Right atrium auricular region (tissue), 2 donors: Measurements from ENCODE around the gene R3HDM2. TPM values are rescaled to one million over a fixed set of nuclear protein-coding genes. Genes with fewer than 3 reads are reported as not detected.
"Not testable (repeated sequence)": the region's sequence is repeated elsewhere in the genome, so short reads cannot be mapped to it uniquely, and the experiment has no call there.

Source experiments
- DNase-seq: peaks from one replicate; pipeline ENCODE4 v3.0.0-alpha.2; 2019; ENCODE audit warnings: low spot score
- H3K27ac ChIP-seq, 2 donors: fragments of 200-600 bp; sonication (generic); 1 replicate in 1 of 2; 2 replicates in 1 of 2; pipeline ENCODE4 v1.5.1; 2016 to 2019
- H3K27me3 ChIP-seq, 2 donors: fragments of 200-600 bp; sonication (generic); one replicate each; pipeline versions ENCODE4 v1.5.1 to v1.6.0; 2017 to 2019
- H3K36me3 ChIP-seq: fragments of 200-600 bp; sonication (generic); one replicate; pipeline ENCODE4 v1.5.1; 2016
- H3K4me1 ChIP-seq, 2 donors: fragments of 200-600 bp; sonication (generic); one replicate each; pipeline versions ENCODE4 v1.5.1 to v1.6.0; 2017 to 2019
- H3K4me3 ChIP-seq, 2 donors: fragments of 200-600 bp; sonication (generic); 1 replicate in 1 of 2; 2 replicates in 1 of 2; pipeline ENCODE4 v1.5.1; 2017 to 2019; ENCODE audit warnings: mild to moderate bottlenecking in 1 of 2, moderate library complexity in 1 of 2
- H3K9me3 ChIP-seq, 2 donors: fragments of 200-600 bp; sonication (generic); one replicate each; pipeline ENCODE4 v1.5.1; 2019
- total RNA-seq, 2 donors: library from RNA; depleted of rRNA; stranded (reverse); fragments of >200 nt; gene quantifications; one replicate each; pipeline ENCODE4 v1.1.0, GENCODE V29; 2016
- TF ChIP-seq, protein P1 (sequence below), 2 donors: fragments of 200-600 bp; sonication (generic); IDR thresholded peaks; one replicate each; pipeline ENCODE4 v1.5.1; 2019; ENCODE audit warnings: antibody characterized with exemption in 2 of 2

R3HDM2 gene
- total RNA-seq, 2 donors from 2014 or later: 31.7 to 47.8 TPM

DNA sequence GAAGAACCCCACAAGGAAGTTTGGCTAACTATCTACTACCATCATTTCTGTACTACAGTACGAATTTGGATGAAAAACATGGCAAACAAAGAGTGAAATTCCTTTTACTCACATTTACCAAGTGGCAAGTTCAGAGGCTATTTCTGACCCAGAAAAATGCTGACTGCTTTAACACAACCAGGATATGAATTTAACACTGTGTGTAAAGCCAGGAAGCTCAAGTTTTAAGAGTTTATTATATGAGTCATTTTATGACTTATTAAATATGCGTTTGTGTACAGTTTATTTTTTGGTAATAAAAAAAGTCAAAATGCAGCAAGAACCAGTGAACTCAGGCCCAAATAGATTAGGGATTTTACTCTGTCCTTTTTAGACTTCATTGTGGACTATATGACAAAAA is 121.4 kb downstream of the R3HDM2 start:
- DNase-seq: no peak
- peaks cover 8% of the 10 kb centered on the region for H3K36me3 ChIP-seq
- TF ChIP-seq, protein P1, sequence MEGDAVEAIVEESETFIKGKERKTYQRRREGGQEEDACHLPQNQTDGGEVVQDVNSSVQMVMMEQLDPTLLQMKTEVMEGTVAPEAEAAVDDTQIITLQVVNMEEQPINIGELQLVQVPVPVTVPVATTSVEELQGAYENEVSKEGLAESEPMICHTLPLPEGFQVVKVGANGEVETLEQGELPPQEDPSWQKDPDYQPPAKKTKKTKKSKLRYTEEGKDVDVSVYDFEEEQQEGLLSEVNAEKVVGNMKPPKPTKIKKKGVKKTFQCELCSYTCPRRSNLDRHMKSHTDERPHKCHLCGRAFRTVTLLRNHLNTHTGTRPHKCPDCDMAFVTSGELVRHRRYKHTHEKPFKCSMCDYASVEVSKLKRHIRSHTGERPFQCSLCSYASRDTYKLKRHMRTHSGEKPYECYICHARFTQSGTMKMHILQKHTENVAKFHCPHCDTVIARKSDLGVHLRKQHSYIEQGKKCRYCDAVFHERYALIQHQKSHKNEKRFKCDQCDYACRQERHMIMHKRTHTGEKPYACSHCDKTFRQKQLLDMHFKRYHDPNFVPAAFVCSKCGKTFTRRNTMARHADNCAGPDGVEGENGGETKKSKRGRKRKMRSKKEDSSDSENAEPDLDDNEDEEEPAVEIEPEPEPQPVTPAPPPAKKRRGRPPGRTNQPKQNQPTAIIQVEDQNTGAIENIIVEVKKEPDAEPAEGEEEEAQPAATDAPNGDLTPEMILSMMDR (IDR thresholded peaks at IDR 0.05): no peak
- no peaks in the 10 kb centered on the region for H3K27me3 ChIP-seq
- no peak overlapping the region for H3K27ac ChIP-seq
- H3K4me1 ChIP-seq: no peaks in the 10 kb centered on the region
- H3K9me3 ChIP-seq: no peaks in the 10 kb centered on the region
- H3K4me3 ChIP-seq: no peak overlapping the region

DNA sequence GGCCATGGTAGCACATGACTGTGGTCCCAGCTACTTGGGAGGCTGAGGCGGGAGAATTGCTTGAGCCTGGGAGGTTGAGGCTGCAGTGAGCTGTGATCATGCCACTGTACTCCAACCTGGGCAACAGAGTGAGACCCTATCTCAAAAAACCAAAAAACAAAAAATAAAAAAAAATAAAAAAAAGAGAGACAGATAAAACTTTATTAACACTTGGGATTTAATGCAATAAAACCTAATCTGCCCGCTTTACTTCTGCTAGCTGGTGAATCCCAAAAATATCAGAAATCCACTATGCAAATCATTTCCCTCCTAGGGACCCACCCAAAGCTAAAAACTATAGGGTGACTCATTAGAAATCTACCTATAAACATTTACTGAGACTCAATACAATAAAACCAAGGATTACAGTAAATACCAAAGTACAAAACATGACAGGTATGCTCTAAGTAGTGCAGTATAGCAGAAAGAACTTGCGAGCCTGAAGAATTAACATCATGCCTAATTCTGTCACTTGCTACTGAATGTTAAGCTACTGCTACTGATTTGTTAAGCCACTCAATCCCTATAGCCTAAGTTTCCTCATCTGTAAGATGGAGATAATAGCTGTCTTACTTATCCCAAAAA is 129.8 kb downstream of the R3HDM2 start:
- H3K27me3 ChIP-seq: no peaks in the 10 kb centered on the region
- no peak overlapping the region for H3K27ac ChIP-seq
- H3K4me1 ChIP-seq: no peaks in the 10 kb centered on the region
- TF ChIP-seq, protein P1 (IDR thresholded peaks at IDR 0.05): no peak
- H3K36me3 ChIP-seq: peaks cover 36% of the 10 kb centered on the region
- no peak for DNase-seq
- no peaks in the 10 kb centered on the region for H3K9me3 ChIP-seq
- no peak overlapping the region for H3K4me3 ChIP-seq

DNA sequence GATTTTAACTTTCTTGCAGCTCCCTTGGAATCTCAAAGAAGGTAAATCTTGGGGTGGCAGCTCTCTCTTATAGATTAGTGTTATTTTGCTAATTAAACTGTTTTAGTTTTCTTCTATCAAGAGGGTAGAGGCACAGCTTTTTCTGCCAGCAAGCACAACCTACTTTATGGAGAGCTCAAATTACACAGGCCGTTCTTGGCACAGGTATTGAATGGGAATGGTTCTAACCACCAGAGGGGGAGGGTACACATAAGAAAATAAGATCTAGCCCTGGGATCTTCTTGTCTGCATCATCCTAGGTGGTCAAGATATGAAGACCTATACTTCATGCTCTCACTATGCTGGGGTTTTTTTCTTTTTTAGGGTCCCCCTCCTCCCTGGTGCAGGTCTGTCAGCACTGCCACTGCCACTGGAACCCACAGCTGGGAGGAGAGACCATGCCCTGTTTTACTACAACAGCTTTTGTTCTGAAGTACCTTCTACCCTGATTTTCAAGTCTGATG is 131.3 kb downstream of the R3HDM2 start:
- Histone ChIP-seq H3K9me3 (no peaks in the 10 kb centered on the region), H3K4me1 (no peaks in the 10 kb centered on the region), H3K36me3 (peaks cover 50% of the 10 kb centered on the region), H3K27me3 (no peaks in the 10 kb centered on the region), H3K27ac (no peak overlapping the region), H3K4me3 (no peak overlapping the region)
- no peak for DNase-seq
- TF ChIP-seq, protein P1 (IDR thresholded peaks at IDR 0.05): no peak

DNA sequence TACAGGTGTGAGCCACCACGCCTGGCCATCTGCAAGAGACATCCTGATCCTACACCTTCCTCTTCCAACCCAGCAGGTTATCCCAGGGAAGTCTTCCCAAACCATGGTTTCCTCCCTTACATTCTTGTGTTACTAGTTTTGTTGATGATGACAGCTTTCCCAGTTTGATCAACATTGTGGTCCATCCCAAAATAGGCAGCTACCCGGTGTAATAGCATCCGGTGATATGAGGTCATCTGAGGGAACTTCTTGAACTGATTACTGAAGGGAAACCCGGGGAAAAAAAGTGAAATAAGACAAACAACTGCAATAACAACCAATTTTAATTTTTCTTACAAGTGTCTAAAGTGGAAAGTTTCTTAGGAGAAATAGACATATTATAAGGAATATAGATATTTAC is 134.6 kb downstream of the R3HDM2 start:
- DNase-seq: no peak
- Histone ChIP-seq H3K27ac (no peak overlapping the region), H3K4me3 (no peak overlapping the region), H3K4me1 (no peaks in the 10 kb centered on the region), H3K36me3 (peaks cover 59% of the 10 kb centered on the region), H3K27me3 (no peaks in the 10 kb centered on the region), H3K9me3 (no peaks in the 10 kb centered on the region)
- TF ChIP-seq, protein P1 (IDR thresholded peaks at IDR 0.05): no peak

DNA sequence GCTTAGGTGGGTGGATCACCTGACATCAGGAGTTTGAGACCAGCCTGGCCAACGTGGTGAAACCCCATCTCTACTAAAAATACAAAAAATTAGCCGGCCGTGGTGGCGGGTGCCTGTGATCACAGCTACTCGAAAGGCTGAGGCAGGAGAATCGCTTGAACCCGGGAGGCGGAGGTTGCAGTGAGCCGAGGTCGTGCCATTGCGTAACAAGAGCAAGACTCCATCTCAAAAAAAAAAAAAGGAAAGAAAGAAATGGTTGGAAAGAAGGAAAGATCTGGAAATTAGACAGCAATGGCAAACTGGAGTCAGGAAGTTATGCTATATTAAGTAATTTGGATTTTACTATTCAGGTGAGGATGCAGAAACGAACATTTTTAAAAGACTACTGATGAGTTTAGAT is 148.8 kb downstream of the R3HDM2 start:
- not testable (repeated sequence) for H3K4me3 ChIP-seq, H3K9me3 ChIP-seq, H3K4me1 ChIP-seq, H3K27ac ChIP-seq, H3K27me3 ChIP-seq, DNase-seq
- peaks cover 57% of the 10 kb centered on the region for H3K36me3 ChIP-seq

DNA sequence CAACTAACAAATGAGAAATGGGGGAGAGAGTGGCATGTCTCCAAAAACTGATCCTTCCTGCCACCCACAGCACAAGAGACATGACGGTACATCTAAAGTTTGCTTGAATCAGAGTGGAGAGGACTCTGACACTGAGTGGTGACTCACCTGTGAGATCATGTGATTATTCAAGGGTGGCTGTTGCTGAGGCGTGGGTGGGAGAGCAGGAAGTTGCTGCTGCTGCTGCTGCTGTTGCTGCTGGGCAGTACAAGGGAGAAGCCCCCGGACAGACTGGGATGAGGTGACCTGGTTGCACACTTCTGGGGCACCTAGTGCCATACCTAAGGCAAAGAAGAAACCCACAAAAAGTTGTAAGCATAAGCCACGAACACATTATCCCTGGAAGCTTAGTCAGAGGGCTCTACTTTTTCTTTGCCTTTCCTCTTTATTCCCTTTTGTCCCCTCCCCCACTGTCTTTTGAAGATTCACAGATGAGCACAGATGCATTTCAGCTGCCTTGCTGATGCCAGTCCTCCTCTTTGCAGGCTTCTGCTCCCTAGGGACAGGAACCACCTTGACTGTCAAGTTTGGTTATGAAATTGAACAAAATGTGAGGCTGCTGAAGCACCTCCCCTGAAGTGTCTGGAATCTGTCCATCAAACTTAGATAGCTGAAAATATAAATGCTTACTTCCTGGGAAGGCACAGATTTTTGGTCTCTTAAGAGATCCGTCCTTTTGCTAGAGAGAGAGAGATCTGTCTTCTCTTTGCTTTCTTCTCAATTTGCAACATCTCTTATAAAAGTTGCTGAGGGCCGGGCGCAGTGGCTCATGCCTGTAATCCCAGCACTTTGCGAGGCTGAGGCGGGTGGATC is 150.4 kb downstream of the R3HDM2 start:
- H3K36me3 ChIP-seq: peaks cover 54% of the 10 kb centered on the region
- no peak overlapping the region for H3K4me3 ChIP-seq
- TF ChIP-seq, protein P1 (IDR thresholded peaks at IDR 0.05): no peak
- no peaks in the 10 kb centered on the region for H3K27me3 ChIP-seq
- H3K4me1 ChIP-seq: no peaks in the 10 kb centered on the region
- DNase-seq: no peak
- no peak overlapping the region for H3K27ac ChIP-seq
- H3K9me3 ChIP-seq: no peaks in the 10 kb centered on the region
